Neutrophil (primary cell): Measurements from ENCODE around the gene IL4R.

Experiments
- H3K27ac ChIP-seq: fragments of 200-600 bp; sonication (generic); 2 replicates; pipeline ENCODE4 v1.5.1; 2016; ENCODE audit warnings: mild to moderate bottlenecking, moderate library complexity
- H3K27me3 ChIP-seq: fragments of 200-600 bp; sonication (generic); 2 replicates; pipeline ENCODE4 v1.6.0; 2016; ENCODE audit warnings: mild to moderate bottlenecking
- H3K36me3 ChIP-seq: fragments of 200-600 bp; sonication (generic); 2 replicates; pipeline ENCODE4 v1.5.1; 2017
- H3K4me1 ChIP-seq, 2 experiments: fragments of 200-600 bp in 1 of 2; sonication (generic) in 1 of 2; 1 replicate in 1 of 2; 2 replicates in 1 of 2; pipeline versions ENCODE4 v1.5.1 to v1.6.1; 2013 to 2016; ENCODE audit warnings: low read depth in 1 of 2, low read length in 1 of 2, mild to moderate bottlenecking in 1 of 2, moderate library complexity in 1 of 2; ENCODE audit not compliant: control insufficient read depth in 1 of 2, insufficient read depth in 1 of 2
- H3K4me3 ChIP-seq, 2 experiments: fragments of 200-600 bp in 1 of 2; sonication (generic) in 1 of 2; 1 replicate in 1 of 2; 2 replicates in 1 of 2; pipeline ENCODE4 v1.5.1; 2013 to 2016; ENCODE audit warnings: low read depth in 1 of 2, low read length in 1 of 2, mild to moderate bottlenecking in 1 of 2, moderate library complexity in 1 of 2
- H3K9me3 ChIP-seq: fragments of 200-600 bp; sonication (generic); 2 replicates; pipeline ENCODE4 v1.5.1; 2016
- TF ChIP-seq, protein P1 (sequence below): fragments of 200-600 bp; sonication (generic); IDR thresholded peaks from 2 replicates; pipeline ENCODE4 v1.5.1; 2016; ENCODE audit warnings: antibody characterized with exemption

The IL4R gene

DNA sequence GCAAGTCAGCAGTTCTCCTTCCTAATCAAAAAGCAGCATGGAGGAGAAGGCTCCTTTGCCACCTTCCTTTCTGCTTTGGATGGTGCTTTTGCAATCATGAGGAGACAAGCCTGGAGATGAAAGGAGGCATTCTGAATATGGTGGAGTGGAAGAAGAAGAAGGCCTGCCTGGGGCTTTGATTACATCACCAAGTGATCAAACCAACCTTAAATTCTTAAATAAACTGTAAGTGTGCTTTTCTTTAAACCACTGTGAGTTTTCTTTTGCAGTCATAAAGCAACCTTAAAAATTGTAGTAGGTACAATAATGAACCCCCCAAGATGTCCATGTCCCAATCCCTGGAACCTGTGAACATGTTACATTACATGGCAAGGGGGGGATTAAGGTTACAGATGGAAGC lies 56.5 kb downstream of the IL4R start:
- Histone ChIP-seq H3K27ac (no peak overlapping the region), H3K9me3 (no peaks in the 10 kb centered on the region), H3K4me1 (peaks cover 31 to 33% of the 10 kb centered on the region in 2 experiments), H3K4me3 (no peak overlapping the region), H3K27me3 (no peaks in the 10 kb centered on the region), H3K36me3 (no peaks in the 10 kb centered on the region)
- TF ChIP-seq, protein P1, sequence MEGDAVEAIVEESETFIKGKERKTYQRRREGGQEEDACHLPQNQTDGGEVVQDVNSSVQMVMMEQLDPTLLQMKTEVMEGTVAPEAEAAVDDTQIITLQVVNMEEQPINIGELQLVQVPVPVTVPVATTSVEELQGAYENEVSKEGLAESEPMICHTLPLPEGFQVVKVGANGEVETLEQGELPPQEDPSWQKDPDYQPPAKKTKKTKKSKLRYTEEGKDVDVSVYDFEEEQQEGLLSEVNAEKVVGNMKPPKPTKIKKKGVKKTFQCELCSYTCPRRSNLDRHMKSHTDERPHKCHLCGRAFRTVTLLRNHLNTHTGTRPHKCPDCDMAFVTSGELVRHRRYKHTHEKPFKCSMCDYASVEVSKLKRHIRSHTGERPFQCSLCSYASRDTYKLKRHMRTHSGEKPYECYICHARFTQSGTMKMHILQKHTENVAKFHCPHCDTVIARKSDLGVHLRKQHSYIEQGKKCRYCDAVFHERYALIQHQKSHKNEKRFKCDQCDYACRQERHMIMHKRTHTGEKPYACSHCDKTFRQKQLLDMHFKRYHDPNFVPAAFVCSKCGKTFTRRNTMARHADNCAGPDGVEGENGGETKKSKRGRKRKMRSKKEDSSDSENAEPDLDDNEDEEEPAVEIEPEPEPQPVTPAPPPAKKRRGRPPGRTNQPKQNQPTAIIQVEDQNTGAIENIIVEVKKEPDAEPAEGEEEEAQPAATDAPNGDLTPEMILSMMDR = no peak

DNA sequence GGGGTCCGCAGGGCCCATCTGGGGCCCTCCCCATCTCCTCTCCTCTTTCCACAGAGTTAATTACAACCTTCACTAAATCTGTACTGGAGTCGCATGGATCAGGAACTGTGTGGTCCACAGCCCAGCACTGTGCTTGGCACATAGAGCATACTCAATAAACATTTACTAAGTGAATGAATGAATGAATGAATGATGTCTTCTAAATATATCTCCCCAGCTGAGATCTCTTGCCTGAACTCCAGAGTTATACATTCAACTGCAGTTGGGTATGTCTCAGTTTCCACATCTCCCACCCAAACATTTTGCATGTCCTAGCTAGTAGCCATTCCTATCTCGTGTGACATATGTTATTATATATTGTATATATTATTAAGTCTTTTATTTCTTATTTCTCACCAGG lies 59.5 kb downstream of the IL4R start:
- Histone ChIP-seq H3K27ac (no peak overlapping the region), H3K36me3 (no peaks in the 10 kb centered on the region), H3K9me3 (no peaks in the 10 kb centered on the region), H3K4me3 (no peak overlapping the region), H3K4me1 (peaks cover 16 to 17% of the 10 kb centered on the region in 2 experiments), H3K27me3 (no peaks in the 10 kb centered on the region)
- TF ChIP-seq, protein P1 = no peak

DNA sequence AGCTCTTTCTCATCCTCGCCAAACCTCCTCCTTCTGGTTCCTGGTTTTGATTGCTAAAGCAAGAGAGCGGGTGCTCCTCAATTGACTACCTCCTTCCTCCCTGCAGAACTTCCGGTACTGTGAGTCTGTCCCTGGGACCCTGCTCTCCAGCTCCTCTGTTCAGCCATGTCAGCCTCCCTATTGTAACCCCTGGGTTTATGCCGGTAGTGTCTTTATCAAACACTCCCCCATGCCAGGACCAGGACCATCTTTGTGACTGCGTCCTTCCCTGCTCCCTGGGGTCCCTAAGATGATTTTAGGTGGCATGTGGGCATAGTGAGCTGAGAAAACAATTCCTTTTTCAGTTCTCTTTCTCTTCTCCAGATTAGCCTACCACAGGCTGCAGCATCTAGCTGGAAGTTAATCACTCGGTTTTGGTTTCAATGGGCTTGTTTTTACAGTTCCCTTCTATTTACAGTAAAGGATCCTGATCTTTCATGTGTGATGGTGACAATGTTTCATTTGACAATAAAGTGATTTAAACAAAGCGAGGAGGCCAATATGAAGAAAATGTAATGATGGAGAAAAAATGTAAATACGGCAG lies 60.5 kb downstream of the IL4R start:
- Histone ChIP-seq H3K9me3 (no peaks in the 10 kb centered on the region), H3K4me1 (peaks cover 15 to 16% of the 10 kb centered on the region in 2 experiments), H3K36me3 (no peaks in the 10 kb centered on the region), H3K27me3 (no peaks in the 10 kb centered on the region), H3K27ac (peak overlapping the region; percentile 53), H3K4me3 (peak overlapping the region in 1 of 2 experiments; percentile 48)
- TF ChIP-seq, protein P1 = no peak

DNA sequence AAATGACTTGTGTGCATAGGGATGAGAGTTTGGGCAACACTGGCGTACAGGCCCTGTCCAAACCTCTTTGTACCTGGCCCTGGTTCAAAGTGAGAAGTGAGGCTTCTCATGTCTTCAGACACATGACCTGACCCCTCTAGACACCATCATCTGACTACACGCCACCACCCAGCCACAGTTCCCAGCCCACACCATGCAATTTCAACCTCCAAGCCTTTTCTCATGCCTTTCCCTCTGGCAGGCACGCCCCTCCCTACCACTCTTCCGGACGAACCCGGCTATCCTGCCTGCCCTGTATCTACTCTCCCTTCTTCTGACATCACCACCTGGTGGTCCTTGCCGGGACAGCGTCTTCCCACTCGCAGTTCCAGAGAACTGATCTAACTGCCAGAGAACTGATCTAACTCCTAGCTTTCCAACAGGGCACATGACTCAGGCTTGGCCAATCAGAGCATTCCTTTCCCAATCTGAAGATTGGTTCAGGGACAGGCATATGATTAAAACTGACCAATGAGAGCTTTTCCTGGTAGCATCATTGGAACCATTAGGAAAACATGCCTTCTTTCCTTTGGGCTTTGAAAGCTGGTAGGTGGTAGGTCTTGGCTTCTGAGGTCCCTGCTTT lies 61.1 kb downstream of the IL4R start:
- Histone ChIP-seq H3K27ac (peak overlapping the region; percentile 53), H3K4me1 (peaks cover 15 to 16% of the 10 kb centered on the region in 2 experiments), H3K27me3 (no peaks in the 10 kb centered on the region), H3K4me3 (peak overlapping the region; percentile 23 to 48), H3K36me3 (no peaks in the 10 kb centered on the region), H3K9me3 (no peaks in the 10 kb centered on the region)
- TF ChIP-seq, protein P1 = peak; percentile 35

DNA sequence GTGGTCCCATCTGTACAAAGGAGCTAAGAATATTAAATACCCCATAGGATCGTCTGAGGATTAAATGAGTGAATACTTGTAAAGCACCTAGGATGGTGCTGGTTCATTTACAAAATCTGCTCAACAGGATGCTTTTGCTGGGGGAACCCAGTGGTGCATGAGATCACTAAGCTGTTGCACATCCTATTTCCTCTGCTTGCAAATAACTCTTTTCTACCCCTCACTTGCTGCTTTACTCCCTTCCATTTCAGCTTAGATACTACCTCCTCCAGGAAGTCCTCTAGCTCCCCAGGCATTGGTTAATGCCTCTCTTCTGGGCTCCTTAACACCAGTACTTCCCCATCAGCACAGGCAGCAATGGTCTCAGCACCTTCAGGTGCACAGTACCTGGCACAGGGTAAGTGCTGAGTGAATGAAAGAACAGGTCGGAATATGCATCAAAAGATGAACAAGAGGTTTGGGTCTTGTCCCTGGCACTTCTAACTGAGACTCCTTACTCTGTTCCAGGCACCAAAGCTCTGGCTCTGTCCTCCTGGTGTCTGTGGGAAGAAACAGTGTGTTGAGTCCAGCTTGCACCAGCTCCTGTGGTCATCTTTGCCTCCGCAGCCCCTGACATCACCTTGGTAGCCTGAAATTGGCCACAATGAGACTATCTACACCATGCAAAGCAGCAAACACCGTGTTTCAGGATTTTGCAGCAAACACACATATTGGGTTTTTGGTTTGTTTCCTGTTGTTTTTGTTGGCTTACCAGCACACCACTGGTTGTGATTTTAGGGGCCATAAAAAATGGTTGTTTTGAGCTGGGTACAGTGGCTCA lies 64.1 kb downstream of the IL4R start:
- Histone ChIP-seq H3K9me3 (no peaks in the 10 kb centered on the region), H3K4me1 (peaks cover 15 to 16% of the 10 kb centered on the region in 2 experiments), H3K27me3 (no peaks in the 10 kb centered on the region), H3K4me3 (no peak overlapping the region), H3K36me3 (no peaks in the 10 kb centered on the region), H3K27ac (no peak overlapping the region)
- TF ChIP-seq, protein P1 = no peak
